Astrocyte of the cerebellum (primary cell): ENCODE results near the gene RAD17.

Source experiments
- DNase-seq: peaks from one replicate; pipeline ENCODE4 v3.0.0-alpha.2; 2011; ENCODE audit warnings: low read depth
- H3K4me3 ChIP-seq: 2 replicates; pipeline ENCODE4 v1.5.1; 2011; ENCODE audit warnings: mild to moderate bottlenecking, low read depth, low read length, moderate library complexity
- in situ Hi-C: cut with HindIII; loops from 2 replicates; pipeline ENCODE4 v1.10.0; 2017; ENCODE audit warnings: low sequenced_read_pairs
- TF ChIP-seq, protein P1 (sequence below): IDR thresholded peaks from 2 replicates; pipeline ENCODE4 v1.5.1; 2012; ENCODE audit warnings: low read length, low read depth, moderate library complexity, mild to moderate bottlenecking; ENCODE audit errors: missing control alignments

Gene RAD17

DNA sequence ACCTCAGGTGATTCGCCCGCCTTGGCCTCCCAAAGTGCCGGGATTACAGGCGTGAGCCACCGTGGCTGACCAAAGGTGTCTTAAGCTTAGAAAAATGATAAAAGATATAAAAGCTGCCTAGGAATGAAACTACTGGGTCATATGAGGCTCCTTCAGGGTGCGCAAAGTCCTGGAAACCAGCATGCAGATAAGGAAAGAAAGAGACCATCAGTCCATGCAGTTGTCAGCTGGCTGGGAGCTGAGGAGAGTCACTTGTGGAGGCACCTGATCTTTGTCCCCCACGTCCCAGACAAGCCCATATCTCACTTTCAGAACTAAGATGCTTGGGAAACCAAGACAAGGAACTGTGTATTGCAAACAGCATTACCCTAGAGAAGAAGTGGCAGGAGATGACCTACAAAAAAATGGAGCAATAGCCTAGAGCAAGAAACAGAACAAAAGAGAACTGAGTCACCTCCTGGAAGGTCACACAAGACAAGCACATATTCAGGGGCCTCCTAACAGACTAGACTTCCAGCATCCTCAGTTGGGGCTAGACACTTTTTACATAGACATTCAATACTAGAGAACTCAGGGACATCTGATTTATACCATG is 34.2 kb upstream of the RAD17 start:
- TF ChIP-seq, protein P1, sequence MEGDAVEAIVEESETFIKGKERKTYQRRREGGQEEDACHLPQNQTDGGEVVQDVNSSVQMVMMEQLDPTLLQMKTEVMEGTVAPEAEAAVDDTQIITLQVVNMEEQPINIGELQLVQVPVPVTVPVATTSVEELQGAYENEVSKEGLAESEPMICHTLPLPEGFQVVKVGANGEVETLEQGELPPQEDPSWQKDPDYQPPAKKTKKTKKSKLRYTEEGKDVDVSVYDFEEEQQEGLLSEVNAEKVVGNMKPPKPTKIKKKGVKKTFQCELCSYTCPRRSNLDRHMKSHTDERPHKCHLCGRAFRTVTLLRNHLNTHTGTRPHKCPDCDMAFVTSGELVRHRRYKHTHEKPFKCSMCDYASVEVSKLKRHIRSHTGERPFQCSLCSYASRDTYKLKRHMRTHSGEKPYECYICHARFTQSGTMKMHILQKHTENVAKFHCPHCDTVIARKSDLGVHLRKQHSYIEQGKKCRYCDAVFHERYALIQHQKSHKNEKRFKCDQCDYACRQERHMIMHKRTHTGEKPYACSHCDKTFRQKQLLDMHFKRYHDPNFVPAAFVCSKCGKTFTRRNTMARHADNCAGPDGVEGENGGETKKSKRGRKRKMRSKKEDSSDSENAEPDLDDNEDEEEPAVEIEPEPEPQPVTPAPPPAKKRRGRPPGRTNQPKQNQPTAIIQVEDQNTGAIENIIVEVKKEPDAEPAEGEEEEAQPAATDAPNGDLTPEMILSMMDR, result no peak
- DNase-seq, result no peak
- H3K4me3 ChIP-seq, result no peak overlapping the region
- in situ Hi-C loops, result no loop called here

DNA sequence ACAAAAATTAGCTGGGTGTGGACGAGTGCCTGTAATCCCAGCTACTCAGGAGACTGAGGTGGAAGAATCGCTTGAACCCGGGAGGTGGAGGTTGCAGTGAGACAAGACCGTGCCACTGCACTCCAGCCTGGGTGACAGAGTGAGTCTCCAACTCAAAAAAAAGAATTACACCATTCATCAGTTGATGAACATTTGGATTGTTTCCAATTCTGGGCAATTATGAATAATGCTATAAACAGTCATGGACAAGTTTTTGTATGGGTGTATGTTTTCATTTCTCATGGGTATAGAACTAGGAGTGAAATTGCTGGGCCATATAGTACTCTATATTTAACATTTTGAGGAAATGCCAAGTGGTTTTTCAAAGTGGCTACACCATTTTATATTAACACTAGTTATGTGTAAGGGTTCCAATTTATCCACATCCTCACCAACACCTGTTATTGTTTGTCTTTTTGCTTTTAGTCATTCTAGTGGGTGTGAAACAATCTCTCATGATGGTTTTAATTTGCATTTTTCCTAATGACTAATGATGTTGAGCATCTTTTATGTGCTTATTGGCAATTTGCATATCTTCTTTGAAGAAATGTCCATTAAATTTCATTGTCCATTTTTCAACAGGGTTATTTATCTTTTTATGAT is 28.0 kb upstream of the RAD17 start:
- in situ Hi-C loops, result no loop called here
- H3K4me3 ChIP-seq, result no peak overlapping the region
- TF ChIP-seq, protein P1, result no peak
- DNase-seq, result no peak

DNA sequence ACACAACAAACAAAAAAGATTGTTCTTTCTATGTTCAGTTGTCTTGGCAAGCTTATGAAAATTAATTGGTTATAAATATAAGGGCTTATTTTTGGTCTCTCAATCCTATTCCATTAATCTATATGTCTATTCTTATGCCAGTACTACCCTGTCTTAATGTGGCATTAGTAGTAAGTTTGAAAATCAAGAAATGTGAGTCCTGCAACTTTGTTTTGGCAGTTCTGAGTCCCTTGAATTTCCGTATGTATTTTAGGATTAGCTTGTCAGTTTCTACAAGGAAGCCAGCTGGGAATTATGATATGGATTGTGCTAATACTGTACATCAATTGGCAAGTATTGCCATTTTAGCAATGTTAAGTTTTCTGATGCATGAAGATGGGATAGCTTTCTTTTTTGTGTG is 26.5 kb upstream of the RAD17 start:
- TF ChIP-seq, protein P1, result no peak
- in situ Hi-C loops, result no loop called here

DNA sequence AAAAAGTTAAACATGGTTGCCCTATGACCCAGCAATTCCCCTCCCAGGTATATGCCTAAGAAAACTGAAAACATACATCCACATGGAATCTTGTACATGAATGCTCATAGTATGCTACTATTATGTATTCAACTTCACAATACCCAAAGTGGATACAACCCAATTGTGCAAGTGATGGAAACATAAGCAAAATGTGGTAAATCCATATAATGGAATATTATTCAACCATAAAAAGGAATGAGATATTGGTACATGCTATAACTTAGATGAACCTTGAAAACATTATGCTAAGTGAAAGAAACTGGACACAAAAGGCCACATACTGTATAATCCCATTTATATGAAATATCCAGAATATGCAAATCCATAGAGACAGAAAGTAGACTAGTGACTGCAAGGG is 19.0 kb upstream of the RAD17 start:
- TF ChIP-seq, protein P1, result no peak

More for the DNA sequence above, 26.5 kb upstream of the RAD17 start:
- DNase-seq, result no peak
- H3K4me3 ChIP-seq, result no peak overlapping the region

DNA sequence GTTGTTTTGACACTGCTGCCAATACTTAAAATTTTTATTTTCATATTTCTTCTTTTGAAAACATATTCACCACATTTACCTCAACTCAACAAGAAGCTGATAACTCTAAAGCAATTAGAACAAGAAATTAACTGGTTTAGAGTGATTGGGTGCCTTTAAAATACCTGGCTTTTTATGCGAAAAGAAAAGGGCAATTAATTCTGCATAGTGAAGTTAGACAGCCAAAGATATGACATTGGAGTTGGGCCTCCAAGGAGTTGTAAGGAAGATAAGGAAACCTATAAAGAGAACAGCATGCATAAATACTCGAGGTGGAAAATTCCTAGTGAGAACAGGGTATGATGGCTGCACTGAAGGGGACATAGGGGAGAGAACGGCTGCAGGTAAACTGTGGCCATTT is 9.9 kb upstream of the RAD17 start:
- no peak for DNase-seq
- TF ChIP-seq, protein P1, result no peak

More for the DNA sequence above, 19.0 kb upstream of the RAD17 start:
- DNase-seq, result no peak
- H3K4me3 ChIP-seq, result no peak overlapping the region
- in situ Hi-C loops, result no loop called here

DNA sequence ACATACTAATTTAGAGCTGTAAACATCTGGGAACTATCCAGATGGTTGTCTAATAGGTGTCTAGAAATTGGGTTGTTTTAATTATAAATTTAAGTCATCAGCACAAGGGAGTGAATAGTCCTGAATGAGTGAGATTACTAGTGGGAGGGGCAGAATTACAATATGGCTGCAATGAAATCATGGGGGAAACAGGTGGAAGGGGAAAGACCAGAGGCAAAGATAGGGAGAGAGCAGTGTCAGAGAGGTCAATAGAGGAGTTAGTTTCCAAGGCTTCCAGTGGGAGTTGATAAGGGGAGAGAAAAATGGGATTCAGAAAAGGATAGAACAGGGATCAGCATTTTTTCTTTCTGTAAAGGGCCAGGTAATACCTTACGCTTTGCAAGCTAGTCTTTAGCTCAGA is 9.2 kb upstream of the RAD17 start:
- H3K4me3 ChIP-seq, result no peak overlapping the region
- no peak for DNase-seq
- in situ Hi-C loops, result no loop called here
- TF ChIP-seq, protein P1, result no peak

More for the DNA sequence above, 9.9 kb upstream of the RAD17 start:
- in situ Hi-C loops, result no loop called here
- no peak overlapping the region for H3K4me3 ChIP-seq
